Esophagus (tissue), 2 donors: ENCODE results near the gene SAMSN1. TPM values are rescaled to one million over a fixed set of nuclear protein-coding genes. Genes with fewer than 3 reads are reported as not detected.

Source experiments
- H3K27ac ChIP-seq, 2 donors: one replicate each; pipeline ENCODE4 v1.5.1; 2013; ENCODE audit warnings: low read depth in 2 of 2, mild to moderate bottlenecking in 2 of 2, inconsistent platforms in 1 of 2, low read length in 1 of 2, moderate library complexity in 1 of 2
- H3K27me3 ChIP-seq, 2 donors: one replicate each; pipeline ENCODE4 v1.6.1; 2013; ENCODE audit warnings: low read length in 2 of 2, control low read depth in 1 of 2, mild to moderate bottlenecking in 1 of 2; ENCODE audit not compliant: insufficient read depth in 2 of 2, control insufficient read depth in 1 of 2
- H3K36me3 ChIP-seq, 2 donors: one replicate each; pipeline ENCODE4 v1.6.1; 2013; ENCODE audit warnings: low read length in 1 of 2; ENCODE audit not compliant: control insufficient read depth in 2 of 2, insufficient read depth in 2 of 2
- H3K4me1 ChIP-seq, 2 donors: one replicate each; pipeline ENCODE4 v1.6.1; 2013; ENCODE audit warnings: low read length in 1 of 2; ENCODE audit not compliant: control insufficient read depth in 2 of 2, insufficient read depth in 2 of 2
- H3K4me3 ChIP-seq, 2 donors: one replicate each; pipeline ENCODE4 v1.5.1; 2013; ENCODE audit warnings: low read length in 2 of 2, mild to moderate bottlenecking in 2 of 2, low read depth in 1 of 2, moderate library complexity in 1 of 2
- H3K9me3 ChIP-seq, 2 donors: one replicate each; pipeline ENCODE4 v1.6.1; 2013; ENCODE audit warnings: mild to moderate bottlenecking in 2 of 2, low read depth in 1 of 2, low read length in 1 of 2, moderate library complexity in 1 of 2; ENCODE audit not compliant: control insufficient read depth in 2 of 2, insufficient read depth in 1 of 2
- WGBS, 2 donors: extraction: QIAGEN DNeasy Blood & Tissue Kit; methylation state at CpG; one replicate each; pipeline ENCODE4 v1.1.7; 2013; 5-methylcytosine and 5-hydroxymethylcytosine counted together
- polyA plus RNA-seq, 2 donors: library from polyadenylated mRNA; stranded (reverse); fragments of 200-250 nt; gene quantifications; one replicate each; pipeline ENCODE4 v1.2.3, GENCODE V29; 2013
- donor health status: healthy with polysubstance abuse.
- donor health status: Bipolar disorder and iron deficiency.

Gene SAMSN1
- 1 to 10 TPM in 1 of 2 donors, under 1 TPM in 1; 0.83 to 1.4 TPM for polyA plus RNA-seq

- no peaks in the 10 kb centered on the region for H3K9me3 ChIP-seq
- H3K4me3 ChIP-seq: no peak within 1 kb of the TSS
- no peaks in the 10 kb centered on the region for H3K36me3 ChIP-seq
- H3K27ac ChIP-seq: no peak within 1 kb of the TSS
- H3K27me3 ChIP-seq: no peaks in the 10 kb centered on the region
- WGBS, 2 donors: 67% methylated on average over 1 of the region's 1 CpG
- H3K4me1 ChIP-seq: no peaks in the 10 kb centered on the region
Observed at GRCh38 chr21:14545906-14546480, at the start of gene SAMSN1. TSS of gene SAMSN1 (minus strand) at chr21:14546315. CDS start at chr21:14546261, 54 bp downstream.

- no peaks in the 10 kb centered on the region for H3K36me3 ChIP-seq
- no peak overlapping the region for H3K4me3 ChIP-seq
- no peaks in the 10 kb centered on the region for H3K27me3 ChIP-seq
- WGBS, 2 donors: 94 to 98% methylated on average over 1 of the region's 1 CpG
- H3K27ac ChIP-seq: no peak overlapping the region
- H3K4me1 ChIP-seq: no peaks in the 10 kb centered on the region
- no peaks in the 10 kb centered on the region for H3K9me3 ChIP-seq
Observed at GRCh38 chr21:14595449-14595848, 49.3 kb upstream of the SAMSN1 start.

- Histone ChIP-seq H3K9me3 (no peaks in the 10 kb centered on the region), H3K36me3 (no peaks in the 10 kb centered on the region), H3K4me3 (no peak overlapping the region), H3K27ac (no peak overlapping the region), H3K4me1 (no peaks in the 10 kb centered on the region), H3K27me3 (no peaks in the 10 kb centered on the region)
- 90 to 96% methylated on average over 2 of the region's 2 CpGs for WGBS, 2 donors
Observed at GRCh38 chr21:14594967-14595366, 48.9 kb upstream of the SAMSN1 start.

GRCh38 chr21:14593230-14593629 is 47.1 kb upstream of the SAMSN1 start:
- H3K36me3 ChIP-seq: no peaks in the 10 kb centered on the region
- H3K27me3 ChIP-seq: no peaks in the 10 kb centered on the region
- H3K9me3 ChIP-seq: no peaks in the 10 kb centered on the region
- no peak overlapping the region for H3K27ac ChIP-seq
- H3K4me3 ChIP-seq: no peak overlapping the region
- no peaks in the 10 kb centered on the region for H3K4me1 ChIP-seq

GRCh38 chr21:14592296-14593000 is 46.3 kb upstream of the SAMSN1 start:
- Histone ChIP-seq H3K36me3 (no peaks in the 10 kb centered on the region), H3K4me3 (no peak overlapping the region), H3K27me3 (no peaks in the 10 kb centered on the region), H3K4me1 (no peaks in the 10 kb centered on the region), H3K27ac (peak overlapping the region in 1 of 2 donors; percentile 59), H3K9me3 (no peaks in the 10 kb centered on the region)
- 79 to 84% methylated on average over 4 of the region's 4 CpGs for WGBS, 2 donors

GRCh38 chr21:14591882-14592281 is 45.8 kb upstream of the SAMSN1 start:
- WGBS, 2 donors: 57 to 63% methylated on average over 2 of the region's 2 CpGs
- Histone ChIP-seq H3K36me3 (no peaks in the 10 kb centered on the region), H3K9me3 (no peaks in the 10 kb centered on the region), H3K27ac (peak overlapping the region in 1 of 2 donors; percentile 66), H3K4me1 (no peaks in the 10 kb centered on the region), H3K27me3 (no peaks in the 10 kb centered on the region), H3K4me3 (no peak overlapping the region)

GRCh38 chr21:14591377-14591776 is 45.3 kb upstream of the SAMSN1 start:
- Histone ChIP-seq H3K27me3 (no peaks in the 10 kb centered on the region), H3K9me3 (no peaks in the 10 kb centered on the region), H3K4me3 (no peak overlapping the region), H3K4me1 (no peaks in the 10 kb centered on the region), H3K27ac (peak overlapping the region in 1 of 2 donors; percentile 66), H3K36me3 (no peaks in the 10 kb centered on the region)

- H3K4me3 ChIP-seq: no peak overlapping the region
- H3K9me3 ChIP-seq: no peaks in the 10 kb centered on the region
- H3K27me3 ChIP-seq: no peaks in the 10 kb centered on the region
- H3K36me3 ChIP-seq: no peaks in the 10 kb centered on the region
- no peaks in the 10 kb centered on the region for H3K4me1 ChIP-seq
- no peak overlapping the region for H3K27ac ChIP-seq
- 70 to 85% methylated on average over 7 of the region's 7 CpGs for WGBS, 2 donors
Observed at GRCh38 chr21:14589855-14590563, 43.9 kb upstream of the SAMSN1 start.

GRCh38 chr21:14587266-14587665 is 41.2 kb upstream of the SAMSN1 start:
- no peaks in the 10 kb centered on the region for H3K36me3 ChIP-seq
- no peaks in the 10 kb centered on the region for H3K4me1 ChIP-seq
- no peaks in the 10 kb centered on the region for H3K9me3 ChIP-seq
- H3K27ac ChIP-seq: no peak overlapping the region
- H3K4me3 ChIP-seq: no peak overlapping the region
- no peaks in the 10 kb centered on the region for H3K27me3 ChIP-seq
